Measurements from ENCODE around the gene DAGLB. TPM values are rescaled to one million over a fixed set of nuclear protein-coding genes. Genes with fewer than 3 reads are reported as not detected.
A peak's percentile ranks its signal among the peaks of the same experiment; 100 is the strongest.

Gene DAGLB, protein sequence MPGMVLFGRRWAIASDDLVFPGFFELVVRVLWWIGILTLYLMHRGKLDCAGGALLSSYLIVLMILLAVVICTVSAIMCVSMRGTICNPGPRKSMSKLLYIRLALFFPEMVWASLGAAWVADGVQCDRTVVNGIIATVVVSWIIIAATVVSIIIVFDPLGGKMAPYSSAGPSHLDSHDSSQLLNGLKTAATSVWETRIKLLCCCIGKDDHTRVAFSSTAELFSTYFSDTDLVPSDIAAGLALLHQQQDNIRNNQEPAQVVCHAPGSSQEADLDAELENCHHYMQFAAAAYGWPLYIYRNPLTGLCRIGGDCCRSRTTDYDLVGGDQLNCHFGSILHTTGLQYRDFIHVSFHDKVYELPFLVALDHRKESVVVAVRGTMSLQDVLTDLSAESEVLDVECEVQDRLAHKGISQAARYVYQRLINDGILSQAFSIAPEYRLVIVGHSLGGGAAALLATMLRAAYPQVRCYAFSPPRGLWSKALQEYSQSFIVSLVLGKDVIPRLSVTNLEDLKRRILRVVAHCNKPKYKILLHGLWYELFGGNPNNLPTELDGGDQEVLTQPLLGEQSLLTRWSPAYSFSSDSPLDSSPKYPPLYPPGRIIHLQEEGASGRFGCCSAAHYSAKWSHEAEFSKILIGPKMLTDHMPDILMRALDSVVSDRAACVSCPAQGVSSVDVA
- total RNA-seq (2021; ENCODE audit: unreplicated experiment) (22.3 TPM), Bru-seq, nascent RNA (percentile 63 among the genes with signal in this experiment), BruChase-seq, experiment 1, labeled RNA remaining after a 2-hour chase (percentile 63 among the genes with signal in this experiment), BruChase-seq, experiment 2, labeled RNA remaining after a 6-hour chase (percentile 66 among the genes with signal in this experiment)
- polyA plus RNA-seq (2012; ENCODE audit: insufficient read length): 17.2 TPM
- long read RNA-seq, transcript DAGLB-201 (15 exons, 2,897 nt): major isoform, 30 of 51 reads
- long read RNA-seq, partial matches to known transcripts: 7 of 51 reads
- long read RNA-seq, other reads (novel, unspliced or antisense): 11 of 51 reads

DNA sequence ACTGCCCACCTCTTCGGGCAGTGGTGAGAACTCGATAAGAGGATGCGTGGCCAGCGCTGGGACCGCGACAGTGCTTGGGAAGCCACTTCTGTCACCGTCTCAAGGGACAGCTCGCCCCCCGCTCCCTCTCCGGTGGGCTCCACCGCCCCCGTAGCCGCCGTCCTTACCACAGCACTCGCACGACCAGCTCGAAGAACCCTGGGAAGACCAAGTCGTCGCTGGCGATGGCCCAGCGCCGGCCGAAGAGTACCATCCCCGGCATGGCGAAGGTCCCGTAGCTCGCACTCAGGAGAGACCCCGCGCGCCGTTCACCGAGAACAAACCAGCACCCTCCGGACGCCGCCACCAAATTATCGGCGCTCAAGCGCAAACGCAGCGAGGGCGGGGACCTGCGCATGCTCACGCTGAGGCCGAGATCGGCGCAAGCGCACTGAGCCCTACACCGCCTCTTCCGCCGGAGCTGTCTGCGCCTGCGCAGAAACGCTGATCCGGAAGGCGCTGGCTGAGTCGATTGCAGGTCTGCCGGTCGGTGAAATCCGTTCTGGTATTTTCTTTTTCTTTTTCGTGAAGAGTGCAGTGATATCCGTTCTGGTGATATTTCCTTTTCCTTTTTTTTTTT, at the start of gene DAGLB:
DAGLB (minus strand) TSS at position 374 of the 619 bp plus-strand sequence; CDS start at position 262, 112 bp downstream.
- H3K27me3 ChIP-seq (ENCODE audit: control insufficient read depth, insufficient read depth, low read length): no peaks in the 10 kb centered on the region
- ChIA-PET POLR2A (interaction anchor here (0.5 to 0.6 kb wide), 2 partner anchors 172 to 250 kb away, joined by 6 to 13 read pairs; no protein-coding TSS in a partner anchor), CTCF (interaction anchor here (0.6 to 1.2 kb wide), 2 partner anchors 9 to 127 kb away, joined by 3 read pairs; no protein-coding TSS in a partner anchor)
- intact Hi-C loops (cut with micrococcal nuclease; ENCODE audit: unreplicated experiment) (no loop called here), in situ Hi-C loops (cut with HindIII; ENCODE audit: low pct_unique_long_range_greater_than_20kb, low sequenced_read_pairs) (no loop called here)
- BruUV-seq (replicated peaks): no TSS peak
- H3K4me1 ChIP-seq (ENCODE audit: control insufficient read depth, insufficient read depth, low read length): peaks cover 18% of the 10 kb centered on the region
- H3K27ac ChIP-seq (ENCODE audit: low read length): peak within 1 kb of the TSS; percentile 89
- H3K36me3 ChIP-seq (ENCODE audit: control insufficient read depth, insufficient read depth, low read length): peaks cover 4% of the 10 kb centered on the region; the same call in 1 of the 2 replicates
- TF ChIP-seq SIN3A (IDR thresholded peaks at IDR 0.05; ENCODE audit: borderline replicate concordance, insufficient read depth, low read depth, low read length): peak; percentile 64; the same call in 1 of the 2 replicates
- TF ChIP-seq TCF7L2 (IDR thresholded peaks at IDR 0.05; ENCODE audit: low read depth, low read length): no peak
- TF ChIP-seq CTCF (IDR thresholded peaks at IDR 0.05): no peak
- TF ChIP-seq POLR2AphosphoS5 (IDR thresholded peaks at IDR 0.05; ENCODE audit: low read depth, low read length): peak; percentile 99
- TF ChIP-seq REST (IDR thresholded peaks at IDR 0.05; ENCODE audit: insufficient read depth in 1 of 2, low read depth in 2 of 2, low read length in 1 of 2): no peak
- peak; percentile 90 for DNase-seq (ENCODE audit: low read depth, low spot score)
- H3K4me3 ChIP-seq (ENCODE audit: low read depth in 2 of 2, low read length in 2 of 2): peak within 1 kb of the TSS; percentile 81 to 84
- H3K9me3 ChIP-seq (ENCODE audit: control insufficient read depth, insufficient read depth, low read depth, low read length): no peaks in the 10 kb centered on the region
- ATAC-seq: peak; percentile 81

- H3K4me3 ChIP-seq (ENCODE audit: low read depth in 2 of 2, low read length in 2 of 2): no peak overlapping the region
- TF ChIP-seq REST (IDR thresholded peaks at IDR 0.05; ENCODE audit: insufficient read depth in 1 of 2, low read depth in 2 of 2, low read length in 1 of 2) (no peak), SIN3A (IDR thresholded peaks at IDR 0.05; ENCODE audit: borderline replicate concordance, insufficient read depth, low read depth, low read length) (no peak), TCF7L2 (IDR thresholded peaks at IDR 0.05; ENCODE audit: low read depth, low read length) (no peak), POLR2AphosphoS5 (IDR thresholded peaks at IDR 0.05; ENCODE audit: low read depth, low read length) (no peak), CTCF (IDR thresholded peaks at IDR 0.05) (no peak)
- intact Hi-C loops (cut with micrococcal nuclease; ENCODE audit: unreplicated experiment): no loop called here
- H3K36me3 ChIP-seq (ENCODE audit: control insufficient read depth, insufficient read depth, low read length): no peaks in the 10 kb centered on the region
- no peaks in the 10 kb centered on the region for H3K4me1 ChIP-seq (ENCODE audit: control insufficient read depth, insufficient read depth, low read length)
- no peak overlapping the region for H3K27ac ChIP-seq (ENCODE audit: low read length)
- BruUV-seq (replicated peaks): no TSS peak
- no peaks in the 10 kb centered on the region for H3K27me3 ChIP-seq (ENCODE audit: control insufficient read depth, insufficient read depth, low read length)
- CTCF ChIA-PET: no interaction called here
- POLR2A ChIA-PET: no interaction called here
- ATAC-seq (no peak), DNase-seq (ENCODE audit: low read depth, low spot score) (no peak)
- H3K9me3 ChIP-seq (ENCODE audit: control insufficient read depth, insufficient read depth, low read depth, low read length): no peaks in the 10 kb centered on the region
- in situ Hi-C loops (cut with HindIII; ENCODE audit: low pct_unique_long_range_greater_than_20kb, low sequenced_read_pairs): no loop called here
Measured at GRCh38 chr7:6497637-6497905, 49.8 kb upstream of the DAGLB start.

Measured in Panc1 (cell line).